Fibroblast of lung (primary cell): ENCODE data around the gene ZCCHC18. TPM values are rescaled to one million over a fixed set of nuclear protein-coding genes. Genes with fewer than 3 reads are reported as not detected.

ENCODE experiments used
- DNase-seq, 2 donors: peaks; one replicate each; pipeline versions ENCODE4 v3.0.0 to v3.0.0-alpha.2; 2010; ENCODE audit warnings: low read depth in 2 of 2
- H2AFZ ChIP-seq: 2 replicates; pipeline ENCODE4 v1.5.1; 2012; ENCODE audit warnings: low read length, control low read depth, inconsistent platforms
- H3K27ac ChIP-seq: 2 replicates; pipeline ENCODE4 v1.5.1; 2011; ENCODE audit warnings: low read length, control low read depth; ENCODE audit not compliant: insufficient read depth
- H3K27me3 ChIP-seq: 2 replicates; pipeline ENCODE4 v1.5.1; 2011; ENCODE audit warnings: mild to moderate bottlenecking, low read length; ENCODE audit not compliant: control insufficient read depth, insufficient read depth
- H3K36me3 ChIP-seq: 2 replicates; pipeline ENCODE4 v1.5.1; 2011; ENCODE audit warnings: low read length; ENCODE audit not compliant: control insufficient read depth, insufficient read depth
- H3K4me1 ChIP-seq: 2 replicates; pipeline ENCODE4 v1.5.1; 2011; ENCODE audit warnings: low read length; ENCODE audit not compliant: control insufficient read depth, insufficient read depth; ENCODE audit errors: extremely low read depth
- H3K4me2 ChIP-seq: 2 replicates; pipeline ENCODE4 v1.5.1; 2011; ENCODE audit warnings: low read length, control low read depth; ENCODE audit not compliant: insufficient read depth; ENCODE audit errors: extremely low read depth
- H3K4me3 ChIP-seq, 4 experiments: fragments of 200-600 bp in 1 of 4; sonication (generic) in 1 of 4; replicated peaks in 1 of 4; 2 replicates each; pipeline ENCODE4 v1.5.1; 2011 to 2016; ENCODE audit warnings: low read length in 4 of 4, low read depth in 3 of 4, mild to moderate bottlenecking in 3 of 4, control low read depth in 2 of 4, inconsistent platforms in 1 of 4, mixed read lengths in 1 of 4; ENCODE audit not compliant: insufficient read depth in 1 of 4; ENCODE audit errors: control extremely low read depth in 1 of 4
- H3K79me2 ChIP-seq: 2 replicates; pipeline ENCODE4 v1.5.1; 2012; ENCODE audit warnings: mild to moderate bottlenecking, low read length, inconsistent platforms; ENCODE audit not compliant: control insufficient read depth, insufficient read depth
- H3K9ac ChIP-seq: 2 replicates; pipeline ENCODE4 v1.5.1; 2011; ENCODE audit warnings: mild to moderate bottlenecking, low read length, control low read depth; ENCODE audit not compliant: insufficient read depth
- H3K9me3 ChIP-seq: 2 replicates; pipeline ENCODE4 v1.5.1; 2012; ENCODE audit warnings: low read depth, low read length; ENCODE audit not compliant: control insufficient read depth, insufficient read depth
- H4K20me1 ChIP-seq: 2 replicates; pipeline ENCODE4 v1.5.1; 2011; ENCODE audit warnings: low read length; ENCODE audit not compliant: control insufficient read depth, insufficient read depth; ENCODE audit errors: extremely low read depth
- CTCF ChIP-seq, 2 donors: IDR thresholded peaks in 1 of 2; conservative IDR thresholded peaks in 1 of 2; 1 replicate in 1 of 2; 2 replicates in 1 of 2; pipeline ENCODE4 v1.5.1; 2011 to 2012; ENCODE audit warnings: low read length in 2 of 2, control low read depth in 1 of 2, inconsistent platforms in 1 of 2, low read depth in 1 of 2, mild to moderate bottlenecking in 1 of 2
- EZH2 ChIP-seq: IDR thresholded peaks from 2 replicates; pipeline ENCODE4 v1.5.1; 2012; ENCODE audit warnings: low read length, control low read depth, mild to moderate bottlenecking; ENCODE audit errors: missing control alignments
- polyA plus RNA-seq, 2 donors: library from polyadenylated mRNA; depleted of rRNA in 1 of 2; stranded (reverse) in 1 of 2; unstranded in 1 of 2; fragments of >200 nt; gene quantifications; 2 replicates each; pipeline ENCODE4 v1.2.1, GENCODE V29; 2011 to 2012; ENCODE audit warnings: missing spikeins in 1 of 2
- total RNA-seq: library from RNA; depleted of rRNA; stranded (reverse); fragments of >200 nt; gene quantifications from 2 replicates; pipeline ENCODE4 v1.2.1, GENCODE V29; 2014

ZCCHC18 gene
- total and polyA plus RNA-seq, 2 donors (not counting 1 experiment from before 2014, with no cell fraction given), result 0.48 to 0.66 TPM

GRCh38 chrX:104134583-104135261 lies 22.4 kb downstream of the ZCCHC18 start:
- Histone ChIP-seq H2AFZ (no peak overlapping the region), H3K27me3 (no peaks in the 10 kb centered on the region), H3K79me2 (no peaks in the 10 kb centered on the region), H3K9ac (no peak overlapping the region), H3K9me3 (no peaks in the 10 kb centered on the region), H4K20me1 (no peaks in the 10 kb centered on the region), H3K4me3 (no peak overlapping the region), H3K36me3 (no peaks in the 10 kb centered on the region), H3K4me1 (no peaks in the 10 kb centered on the region), H3K4me2 (no peak overlapping the region), H3K27ac (no peak overlapping the region)
- no peak for DNase-seq
- no peak for TF ChIP-seq EZH2
- no peak for TF ChIP-seq CTCF (conservative IDR thresholded peaks at IDR 0.05 in 1 of 2, IDR thresholded peaks at IDR 0.05 in 1 of 2; ENCODE audit: low read depth in 1 of 2, low read length in 2 of 2)

- Histone ChIP-seq H3K4me2 (no peak overlapping the region), H4K20me1 (no peaks in the 10 kb centered on the region), H3K4me3 (peak overlapping the region in 1 of 4 experiments; percentile 85), H3K36me3 (no peaks in the 10 kb centered on the region), H3K4me1 (no peaks in the 10 kb centered on the region), H3K27me3 (no peaks in the 10 kb centered on the region), H3K9ac (no peak overlapping the region), H3K9me3 (no peaks in the 10 kb centered on the region), H3K79me2 (no peaks in the 10 kb centered on the region), H3K27ac (no peak overlapping the region), H2AFZ (no peak overlapping the region)
- no peak for TF ChIP-seq EZH2
- no peak for TF ChIP-seq CTCF (conservative IDR thresholded peaks at IDR 0.05 in 1 of 2, IDR thresholded peaks at IDR 0.05 in 1 of 2; ENCODE audit: low read depth in 1 of 2, low read length in 2 of 2)
- peak; percentile 22 to 23 for DNase-seq
Measured at GRCh38 chrX:104135677-104136076, 23.4 kb downstream of the ZCCHC18 start.

GRCh38 chrX:104136241-104137019 lies 24.1 kb downstream of the ZCCHC18 start:
- Histone ChIP-seq H3K9me3 (no peaks in the 10 kb centered on the region), H3K27ac (peak overlapping the region; percentile 40), H3K4me3 (peak overlapping the region in 3 of 4 experiments; percentile 20 to 85 (median 62)), H3K4me2 (peak overlapping the region; percentile 81), H4K20me1 (no peaks in the 10 kb centered on the region), H3K79me2 (no peaks in the 10 kb centered on the region), H3K9ac (no peak overlapping the region), H2AFZ (peak overlapping the region; percentile 81), H3K4me1 (no peaks in the 10 kb centered on the region), H3K36me3 (no peaks in the 10 kb centered on the region), H3K27me3 (no peaks in the 10 kb centered on the region)
- peak; percentile 48 to 64 for TF ChIP-seq CTCF (conservative IDR thresholded peaks at IDR 0.05 in 1 of 2, IDR thresholded peaks at IDR 0.05 in 1 of 2; ENCODE audit: low read depth in 1 of 2, low read length in 2 of 2)
- no peak for TF ChIP-seq EZH2
- peak; percentile 83 to 91 for DNase-seq
